ENCODE measurements around the gene TBC1D30. TPM values are rescaled to one million over a fixed set of nuclear protein-coding genes. Genes with fewer than 3 reads are reported as not detected.

Gene TBC1D30
- total RNA-seq, 1 experiment from 2014 or later = 8.6 TPM

- Histone ChIP-seq H3K79me2 (ENCODE audit: low read depth) (no peaks in the 10 kb centered on the region), H2AFZ (no peak overlapping the region), H3K9me3 (ENCODE audit: insufficient read depth, low read depth) (no peaks in the 10 kb centered on the region), H3K4me2 (no peak overlapping the region), H3K4me1 (replicated peaks; ENCODE audit: insufficient read depth) (peaks cover 17% of the 10 kb centered on the region), H3K9me2 (ENCODE audit: insufficient read depth) (no peaks in the 10 kb centered on the region), H3F3A (ENCODE audit: insufficient read depth, low read depth) (peaks cover 3% of the 10 kb centered on the region; the same call in 1 of the 2 replicates), H4K20me1 (ENCODE audit: insufficient read depth) (no peaks in the 10 kb centered on the region), H3K27ac (no peak overlapping the region), H3K4me3 (no peak overlapping the region), H3K27me3 (ENCODE audit: insufficient read depth, low read depth) (no peaks in the 10 kb centered on the region), H3K36me3 (ENCODE audit: low read depth) (no peaks in the 10 kb centered on the region)
- POLR2A ChIA-PET (ENCODE audit: unreplicated experiment) = no interaction called here
- TF ChIP-seq, protein P1, sequence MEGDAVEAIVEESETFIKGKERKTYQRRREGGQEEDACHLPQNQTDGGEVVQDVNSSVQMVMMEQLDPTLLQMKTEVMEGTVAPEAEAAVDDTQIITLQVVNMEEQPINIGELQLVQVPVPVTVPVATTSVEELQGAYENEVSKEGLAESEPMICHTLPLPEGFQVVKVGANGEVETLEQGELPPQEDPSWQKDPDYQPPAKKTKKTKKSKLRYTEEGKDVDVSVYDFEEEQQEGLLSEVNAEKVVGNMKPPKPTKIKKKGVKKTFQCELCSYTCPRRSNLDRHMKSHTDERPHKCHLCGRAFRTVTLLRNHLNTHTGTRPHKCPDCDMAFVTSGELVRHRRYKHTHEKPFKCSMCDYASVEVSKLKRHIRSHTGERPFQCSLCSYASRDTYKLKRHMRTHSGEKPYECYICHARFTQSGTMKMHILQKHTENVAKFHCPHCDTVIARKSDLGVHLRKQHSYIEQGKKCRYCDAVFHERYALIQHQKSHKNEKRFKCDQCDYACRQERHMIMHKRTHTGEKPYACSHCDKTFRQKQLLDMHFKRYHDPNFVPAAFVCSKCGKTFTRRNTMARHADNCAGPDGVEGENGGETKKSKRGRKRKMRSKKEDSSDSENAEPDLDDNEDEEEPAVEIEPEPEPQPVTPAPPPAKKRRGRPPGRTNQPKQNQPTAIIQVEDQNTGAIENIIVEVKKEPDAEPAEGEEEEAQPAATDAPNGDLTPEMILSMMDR (conservative IDR thresholded peaks at IDR 0.05) = no peak
- no peak for TF ChIP-seq EZH2 (IDR thresholded peaks at IDR 0.05; ENCODE audit: low read depth)
- CTCF ChIA-PET = no interaction called here
- no peak for DNase-seq
- intact Hi-C loops (cut with micrococcal nuclease; ENCODE audit: unreplicated experiment) = no loop called here
- BruUV-seq (replicated peaks) = no TSS peak
Measured at GRCh38 chr12:64884728-64885127, 60.3 kb downstream of the TBC1D30 start.

DNA sequence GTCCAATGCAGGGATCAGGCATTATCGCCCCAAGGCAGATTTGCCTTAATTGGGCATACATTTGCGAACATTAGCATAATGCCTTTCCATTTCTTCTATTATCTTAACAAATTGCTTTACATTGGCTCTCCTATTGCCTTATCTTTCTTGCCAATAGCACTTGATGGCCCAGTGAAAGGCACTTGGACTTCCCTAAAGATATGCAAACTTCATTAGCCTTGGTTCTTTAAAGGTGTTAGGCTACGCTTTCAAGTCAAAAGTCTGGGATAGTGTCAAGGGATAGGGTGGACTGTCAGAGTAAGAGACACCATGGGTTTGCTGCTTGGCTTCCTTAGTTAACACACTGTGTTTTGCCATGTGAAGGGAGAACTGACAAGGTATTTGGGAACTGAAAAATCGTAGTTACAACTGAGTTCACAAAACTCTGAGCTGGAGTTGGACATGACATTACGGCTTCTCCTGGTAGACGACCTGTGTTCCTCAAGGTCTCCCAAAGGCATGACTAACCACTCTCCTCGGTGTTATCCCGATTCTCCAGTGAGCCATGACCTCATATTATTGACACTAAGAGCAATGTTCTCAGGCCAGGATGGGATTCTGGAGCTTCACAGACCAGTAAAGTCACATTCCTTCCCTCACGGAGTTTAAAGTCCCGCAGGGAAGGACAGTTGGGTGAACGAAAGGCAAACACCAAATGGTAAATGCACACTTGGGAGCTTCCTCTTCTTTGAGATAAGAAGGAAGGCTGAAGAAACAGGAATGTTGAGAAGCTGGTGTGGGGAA lies 65.2 kb downstream of the TBC1D30 start:
- H2AFZ ChIP-seq = peak overlapping the region; percentile 28; the same call in 1 of the 2 replicates
- no peaks in the 10 kb centered on the region for H3K79me2 ChIP-seq (ENCODE audit: low read depth)
- peak; percentile 48 to 90 for DNase-seq
- H4K20me1 ChIP-seq (ENCODE audit: insufficient read depth) = no peaks in the 10 kb centered on the region
- ChIA-PET CTCF (interaction anchor here (0.6 to 1.6 kb wide), 4 partner anchors 71 to 233 kb away, joined by 3 to 4 read pairs (median 4); no protein-coding TSS in a partner anchor), POLR2A (ENCODE audit: unreplicated experiment) (no interaction called here)
- H3K9me2 ChIP-seq (ENCODE audit: insufficient read depth) = no peaks in the 10 kb centered on the region
- H3K27me3 ChIP-seq (ENCODE audit: insufficient read depth, low read depth) = no peaks in the 10 kb centered on the region
- peak overlapping the region; percentile 38 for H3K27ac ChIP-seq
- intact Hi-C loops (cut with micrococcal nuclease; ENCODE audit: unreplicated experiment) = loop anchor here (2.0 to 5.0 kb wide), 4 partner anchors 343 to 1093 kb away; no protein-coding TSS in a partner anchor
- H3F3A ChIP-seq (ENCODE audit: insufficient read depth, low read depth) = peaks cover 9% of the 10 kb centered on the region; the same call in 1 of the 2 replicates
- H3K4me1 ChIP-seq (replicated peaks; ENCODE audit: insufficient read depth) = peaks cover 21% of the 10 kb centered on the region
- H3K4me2 ChIP-seq = peak overlapping the region; percentile 52
- H3K36me3 ChIP-seq (ENCODE audit: low read depth) = no peaks in the 10 kb centered on the region
- H3K4me3 ChIP-seq = 0 out of 2 replicates have a peak overlapping the region, but pooled peaks have one; percentile 15
- no TSS peak for BruUV-seq (replicated peaks)
- H3K9me3 ChIP-seq (ENCODE audit: insufficient read depth, low read depth) = no peaks in the 10 kb centered on the region
- TF ChIP-seq EZH2 (IDR thresholded peaks at IDR 0.05; ENCODE audit: low read depth) = no peak
- TF ChIP-seq, protein P1 (conservative IDR thresholded peaks at IDR 0.05) = no peak

- Histone ChIP-seq H4K20me1 (ENCODE audit: insufficient read depth) (no peaks in the 10 kb centered on the region), H3K27ac (no peak overlapping the region; the same call in 1 of the 2 replicates), H3K4me2 (peak overlapping the region; percentile 52), H3K36me3 (ENCODE audit: low read depth) (no peaks in the 10 kb centered on the region), H3K4me3 (no peak overlapping the region), H3K79me2 (ENCODE audit: low read depth) (no peaks in the 10 kb centered on the region), H3K27me3 (ENCODE audit: insufficient read depth, low read depth) (no peaks in the 10 kb centered on the region), H3K9me3 (ENCODE audit: insufficient read depth, low read depth) (no peaks in the 10 kb centered on the region), H3K4me1 (replicated peaks; ENCODE audit: insufficient read depth) (peaks cover 21% of the 10 kb centered on the region), H3F3A (ENCODE audit: insufficient read depth, low read depth) (peaks cover 9% of the 10 kb centered on the region; the same call in 1 of the 2 replicates), H3K9me2 (ENCODE audit: insufficient read depth) (no peaks in the 10 kb centered on the region; the same call in 1 of the 2 replicates), H2AFZ (no peak overlapping the region)
- POLR2A ChIA-PET (ENCODE audit: unreplicated experiment) = no interaction called here
- no TSS peak for BruUV-seq (replicated peaks)
- intact Hi-C loops (cut with micrococcal nuclease; ENCODE audit: unreplicated experiment) = loop anchor here (1.0 to 5.0 kb wide), 7 partner anchors 89 to 1092 kb away; no protein-coding TSS in a partner anchor
- TF ChIP-seq, protein P1 (conservative IDR thresholded peaks at IDR 0.05) = peak; percentile 88
- no peak for TF ChIP-seq EZH2 (IDR thresholded peaks at IDR 0.05; ENCODE audit: low read depth)
- CTCF ChIA-PET = interaction anchor here (0.6 to 1.6 kb wide), 2 partner anchors 201 to 232 kb away, joined by 4 to 5 read pairs; no protein-coding TSS in a partner anchor
- DNase-seq = peak in 1 of 2 experiments; percentile 57
Measured at GRCh38 chr12:64890873-64891468, 66.5 kb downstream of the TBC1D30 start.

Data from PC-9 (cell line).